ENCODE measurements around the gene PI4KA. TPM values are rescaled to one million over a fixed set of nuclear protein-coding genes. Genes with fewer than 3 reads are reported as not detected.

Gene PI4KA
- total RNA-seq, 2 experiments from 2014 or later, result 46.9 to 95.7 TPM

- Histone ChIP-seq H3K4me3 (ENCODE audit: low read depth, low read length, poor library complexity, severe bottlenecking) (no peak overlapping the region), H3K4me2 (ENCODE audit: low read length) (no peak overlapping the region), H2AFZ (ENCODE audit: low read length) (no peak overlapping the region), H3K27ac (ENCODE audit: low read depth, low read length, poor library complexity, severe bottlenecking) (no peak overlapping the region), H3K4me1 (ENCODE audit: insufficient read depth, low read length, poor library complexity, severe bottlenecking) (no peaks in the 10 kb centered on the region), H3K9me3 (ENCODE audit: low read length) (no peaks in the 10 kb centered on the region), H3K79me2 (ENCODE audit: insufficient read depth, low read depth, low read length) (no peaks in the 10 kb centered on the region), H3K36me3 (ENCODE audit: insufficient read depth, low read length) (peaks cover 30% of the 10 kb centered on the region), H3K9me2 (ENCODE audit: insufficient read depth, low read length) (no peaks in the 10 kb centered on the region), H4K20me1 (ENCODE audit: insufficient read depth, low read length) (no peaks in the 10 kb centered on the region)
- ChIA-PET POLR2A (no interaction called here), CTCF (ENCODE audit: unreplicated experiment) (no interaction called here)
- intact Hi-C loops (cut with micrococcal nuclease; ENCODE audit: unreplicated experiment), result no loop called here
- DNase-seq (ENCODE audit: low spot score), result no peak
- no TSS peak for BruUV-seq (replicated peaks)
- TF ChIP-seq EZH2phosphoT487 (IDR thresholded peaks at IDR 0.05; ENCODE audit: borderline replicate concordance, low read depth, low read length) (no peak), CTCF (conservative IDR thresholded peaks at IDR 0.05; ENCODE audit: low read length) (no peak)
These were observed 101.8 kb downstream of the PI4KA start for GRCh38 chr22:20756846-20757245.

- intact Hi-C loops (cut with micrococcal nuclease; ENCODE audit: unreplicated experiment), result no loop called here
- Histone ChIP-seq H3K27ac (ENCODE audit: low read depth, low read length, poor library complexity, severe bottlenecking) (no peak overlapping the region), H3K4me1 (ENCODE audit: insufficient read depth, low read length, poor library complexity, severe bottlenecking) (peaks cover 10% of the 10 kb centered on the region), H4K20me1 (ENCODE audit: insufficient read depth, low read length) (no peaks in the 10 kb centered on the region), H3K9me2 (ENCODE audit: insufficient read depth, low read length) (no peaks in the 10 kb centered on the region), H3K4me3 (ENCODE audit: low read depth, low read length, poor library complexity, severe bottlenecking) (no peak overlapping the region), H3K79me2 (ENCODE audit: insufficient read depth, low read depth, low read length) (no peaks in the 10 kb centered on the region), H3K9me3 (ENCODE audit: low read length) (no peaks in the 10 kb centered on the region), H3K36me3 (ENCODE audit: insufficient read depth, low read length) (peaks cover 19% of the 10 kb centered on the region; the same call in 1 of the 2 replicates), H3K4me2 (ENCODE audit: low read length) (no peak overlapping the region), H2AFZ (ENCODE audit: low read length) (no peak overlapping the region)
- ChIA-PET CTCF (ENCODE audit: unreplicated experiment) (no interaction called here), POLR2A (interaction anchor here (1.0 to 1.1 kb wide), 2 partner anchors 8 to 122 kb away, joined by 3 read pairs; no protein-coding TSS in a partner anchor)
- DNase-seq (ENCODE audit: low spot score), result no peak
- no TSS peak for BruUV-seq (replicated peaks)
- no peak for TF ChIP-seq CTCF (conservative IDR thresholded peaks at IDR 0.05; ENCODE audit: low read length)
These were observed 105.7 kb downstream of the PI4KA start for GRCh38 chr22:20752873-20753272.

- H3K9me2 ChIP-seq (ENCODE audit: insufficient read depth, low read length), result no peaks in the 10 kb centered on the region
- H2AFZ ChIP-seq (ENCODE audit: low read length), result no peak overlapping the region
- no peak for DNase-seq (ENCODE audit: low spot score)
- H3K9me3 ChIP-seq (ENCODE audit: low read length), result no peaks in the 10 kb centered on the region
- H3K4me3 ChIP-seq (ENCODE audit: low read depth, low read length, poor library complexity, severe bottlenecking), result no peak overlapping the region
- ChIA-PET CTCF (ENCODE audit: unreplicated experiment) (no interaction called here), POLR2A (interaction anchor here (1.0 to 1.1 kb wide), 2 partner anchors 9 to 121 kb away, joined by 3 read pairs; no protein-coding TSS in a partner anchor)
- H3K79me2 ChIP-seq (ENCODE audit: insufficient read depth, low read depth, low read length), result no peaks in the 10 kb centered on the region
- no peaks in the 10 kb centered on the region for H4K20me1 ChIP-seq (ENCODE audit: insufficient read depth, low read length)
- no peak for TF ChIP-seq EZH2phosphoT487 (IDR thresholded peaks at IDR 0.05; ENCODE audit: borderline replicate concordance, low read depth, low read length)
- TF ChIP-seq CTCF (conservative IDR thresholded peaks at IDR 0.05; ENCODE audit: low read length), result no peak
- peaks cover 23% of the 10 kb centered on the region; the same call in 1 of the 2 replicates for H3K36me3 ChIP-seq (ENCODE audit: insufficient read depth, low read length)
- no peak overlapping the region for H3K4me2 ChIP-seq (ENCODE audit: low read length)
- no peak overlapping the region for H3K27ac ChIP-seq (ENCODE audit: low read depth, low read length, poor library complexity, severe bottlenecking)
- intact Hi-C loops (cut with micrococcal nuclease; ENCODE audit: unreplicated experiment), result no loop called here
- peaks cover 10% of the 10 kb centered on the region for H3K4me1 ChIP-seq (ENCODE audit: insufficient read depth, low read length, poor library complexity, severe bottlenecking)
- BruUV-seq (replicated peaks), result no TSS peak
These were observed 106.4 kb downstream of the PI4KA start for GRCh38 chr22:20752104-20752741.

Measured in OCI-LY7 (cell line).